Measurements from ENCODE around the gene ZNF33B. TPM values are rescaled to one million over a fixed set of nuclear protein-coding genes. Genes with fewer than 3 reads are reported as not detected.

The ZNF33B gene
- 14.7 and 24.7 TPM in 2 replicates for total RNA-seq

GRCh38 chr10:42638055-42638820 is at the start of gene ZNF33B:
TSS of gene ZNF33B (minus strand) at chr10:42638570. CDS start at chr10:42636928, 1,642 bp downstream.

Other genes with a start within 250 kb of the ZNF33B start
- 13.0 and 31.6 TPM in 2 replicates for gene BMS1, start 144.2 kb upstream of the ZNF33B start, total RNA-seq